HG02678 (cell line): ENCODE results near the gene TMEFF2.

Experiments
- ATAC-seq: cut with Tn5 transposase; IDR thresholded peaks from one replicate; pipeline ENCODE4 v1.9.1; 2021; ENCODE audit warnings: mild to moderate bottlenecking, moderate library complexity; ENCODE audit not compliant: unreplicated experiment

Gene TMEFF2, protein sequence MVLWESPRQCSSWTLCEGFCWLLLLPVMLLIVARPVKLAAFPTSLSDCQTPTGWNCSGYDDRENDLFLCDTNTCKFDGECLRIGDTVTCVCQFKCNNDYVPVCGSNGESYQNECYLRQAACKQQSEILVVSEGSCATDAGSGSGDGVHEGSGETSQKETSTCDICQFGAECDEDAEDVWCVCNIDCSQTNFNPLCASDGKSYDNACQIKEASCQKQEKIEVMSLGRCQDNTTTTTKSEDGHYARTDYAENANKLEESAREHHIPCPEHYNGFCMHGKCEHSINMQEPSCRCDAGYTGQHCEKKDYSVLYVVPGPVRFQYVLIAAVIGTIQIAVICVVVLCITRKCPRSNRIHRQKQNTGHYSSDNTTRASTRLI

DNA sequence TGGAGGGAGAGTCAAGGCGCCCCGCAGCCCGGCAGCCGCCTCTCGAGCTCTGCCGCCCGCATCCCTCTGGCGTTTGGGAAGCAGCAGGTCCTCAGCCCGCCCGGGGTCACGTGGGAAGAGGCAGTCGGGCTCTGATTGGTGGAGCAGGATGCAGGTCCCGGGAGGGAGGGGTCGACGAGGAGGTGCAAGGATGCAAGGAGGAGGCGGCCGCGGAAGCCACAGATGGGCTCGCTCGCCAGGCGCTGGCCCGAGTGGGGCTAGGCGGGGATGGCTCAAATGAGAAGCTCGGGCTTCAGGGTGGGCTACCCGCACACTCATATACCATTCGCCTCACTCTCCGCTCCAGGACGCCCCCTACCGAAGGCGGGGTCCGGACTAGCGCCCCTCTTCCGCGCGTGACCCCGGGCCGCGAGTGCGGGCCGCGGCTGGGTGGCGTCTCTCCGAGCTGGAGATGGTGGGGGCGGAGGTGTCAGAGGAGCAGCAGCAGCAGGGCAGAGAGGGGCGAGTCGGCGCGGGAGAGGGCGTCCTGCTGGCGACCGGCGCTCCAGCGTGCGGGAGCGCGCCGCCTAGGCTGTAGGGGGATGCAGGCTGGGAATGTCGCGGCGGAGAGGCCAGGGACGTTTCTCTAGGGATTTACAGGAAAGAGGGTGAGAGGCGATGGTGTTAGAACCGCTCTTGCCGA lies at the start of gene TMEFF2:
TMEFF2 (minus strand) TSS at position 68 of the 682 bp plus-strand sequence. CDS start 409 bp downstream, outside the sequence.
- peak; percentile 70 for ATAC-seq

DNA sequence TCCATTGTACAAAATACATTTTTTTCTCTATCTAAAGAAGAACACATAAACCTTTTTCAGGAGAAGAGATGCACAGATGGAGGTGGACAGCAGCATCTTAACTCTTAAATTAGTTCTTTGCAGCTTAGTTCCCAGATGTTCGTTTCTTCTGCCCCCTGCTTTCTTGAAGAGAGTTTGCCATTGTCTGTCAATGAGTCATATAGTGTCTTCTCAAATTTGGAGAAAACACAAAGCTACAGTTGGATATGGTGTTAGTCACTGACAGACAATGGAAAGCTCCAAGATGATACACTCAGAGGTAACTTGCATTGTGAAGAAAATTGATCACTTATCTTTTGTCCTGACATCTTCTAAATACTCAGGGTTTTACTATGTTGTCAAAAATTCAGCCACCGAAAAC lies 48.8 kb upstream of the TMEFF2 start:
- no peak for ATAC-seq

GRCh38 chr2:192236136-192236535 lies 41.4 kb upstream of the TMEFF2 start:
- no peak for ATAC-seq

DNA sequence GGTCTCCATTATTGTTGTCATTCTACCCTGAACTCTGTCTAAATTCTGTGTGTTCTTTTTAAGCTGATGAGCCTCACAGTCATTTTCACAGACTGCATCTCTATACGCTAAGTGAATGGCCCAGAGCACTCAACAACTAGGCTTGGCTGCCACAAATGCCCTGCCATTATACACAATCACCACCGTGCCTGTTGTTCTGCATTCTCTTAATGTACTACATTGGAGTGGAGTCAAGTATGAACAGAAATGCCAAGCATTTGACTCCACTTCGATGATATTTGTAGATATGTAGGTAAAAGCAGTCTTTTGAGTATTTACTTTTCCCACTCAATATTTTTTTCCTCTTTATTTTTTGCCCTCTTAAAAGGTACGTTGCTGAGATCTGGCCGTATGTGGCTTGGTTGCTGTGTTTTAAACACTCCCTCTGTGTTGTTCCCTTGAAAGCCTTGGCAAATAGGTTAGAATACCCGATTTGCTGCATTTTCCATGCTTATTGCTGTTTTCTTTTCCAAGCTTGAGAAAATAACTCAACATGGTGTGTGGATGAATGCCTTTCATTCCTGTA lies 36.2 kb upstream of the TMEFF2 start:
- no peak for ATAC-seq

DNA sequence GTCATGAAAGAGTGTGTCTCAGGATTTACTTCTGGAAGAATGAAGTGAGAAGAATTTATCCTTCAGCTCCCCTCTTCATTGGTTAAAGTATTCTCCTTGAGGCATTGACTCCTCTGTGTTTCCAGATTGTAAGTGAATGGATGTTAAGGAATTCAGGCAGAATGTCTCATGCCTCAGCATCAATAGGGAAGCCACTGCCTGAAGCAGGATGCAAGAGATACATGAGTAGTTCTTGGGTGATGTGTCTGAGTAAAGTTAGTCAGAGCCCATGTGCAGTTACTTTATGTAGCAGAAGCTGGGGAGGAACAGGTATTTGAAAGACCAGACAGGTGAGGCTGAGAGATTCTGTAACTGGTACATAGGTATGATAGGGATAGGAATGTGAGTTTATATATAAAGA lies 34.0 kb upstream of the TMEFF2 start:
- no peak for ATAC-seq

DNA sequence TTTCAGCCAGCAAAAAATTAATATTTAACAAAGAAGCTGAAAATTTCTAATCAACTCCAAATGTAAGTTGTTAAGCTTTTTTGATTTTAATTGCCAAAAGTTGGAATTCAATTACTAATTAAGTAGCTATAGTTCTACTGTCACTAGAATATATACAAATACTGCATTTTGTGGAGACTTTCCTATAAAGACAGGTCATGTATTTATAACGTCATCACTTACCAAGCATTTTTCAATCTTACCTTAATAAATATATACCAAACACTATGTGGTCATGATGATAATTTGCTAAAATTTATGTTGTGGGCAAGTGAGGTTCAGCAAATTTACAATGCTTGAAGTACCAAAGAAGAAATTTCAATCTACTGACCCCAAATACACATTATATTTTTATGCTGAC lies 24.2 kb upstream of the TMEFF2 start:
- ATAC-seq: no peak

- ATAC-seq: no peak
Observed at GRCh38 chr2:192218377-192218776, 23.6 kb upstream of the TMEFF2 start.

DNA sequence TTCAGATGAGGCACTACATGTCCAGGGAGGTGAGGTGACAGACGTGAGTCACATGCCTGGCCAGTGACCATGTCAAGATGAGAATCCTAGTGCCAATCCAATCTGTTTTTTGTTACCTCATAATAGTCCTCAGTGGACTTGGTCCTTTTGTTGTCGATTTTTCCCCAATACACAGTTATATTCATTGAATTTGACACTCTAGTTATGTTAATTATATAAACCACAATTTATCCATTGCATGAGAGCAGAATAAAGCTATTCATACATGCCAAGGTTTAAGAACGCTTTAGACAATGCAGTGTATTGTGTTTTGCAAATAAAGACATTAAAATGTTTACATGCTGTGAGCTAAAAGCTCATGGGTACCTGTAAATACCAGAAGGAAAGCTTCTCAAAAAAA lies 21.6 kb upstream of the TMEFF2 start:
- ATAC-seq: no peak

- ATAC-seq: no peak
Observed at GRCh38 chr2:192215096-192215877, 20.6 kb upstream of the TMEFF2 start.

DNA sequence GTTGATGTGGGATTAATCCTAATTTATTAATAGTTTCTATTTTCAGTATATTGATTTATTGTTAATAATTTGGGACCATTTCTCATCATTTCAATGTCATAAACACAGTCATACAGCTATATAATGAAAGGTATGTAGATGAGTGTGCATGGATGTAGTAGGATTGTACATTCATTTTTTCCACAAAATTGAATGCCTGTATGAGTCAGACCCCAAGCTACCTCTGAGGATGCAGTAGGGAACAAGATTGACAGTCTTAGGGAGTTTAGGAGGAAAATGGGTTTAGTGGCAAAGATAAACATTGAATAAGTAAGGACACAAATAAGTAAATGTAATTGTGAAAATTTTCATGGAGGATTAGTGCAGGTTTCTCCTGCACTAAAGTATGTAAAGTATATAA lies 14.1 kb upstream of the TMEFF2 start:
- no peak for ATAC-seq

GRCh38 chr2:192206399-192206798 lies 11.7 kb upstream of the TMEFF2 start:
- ATAC-seq: no peak

DNA sequence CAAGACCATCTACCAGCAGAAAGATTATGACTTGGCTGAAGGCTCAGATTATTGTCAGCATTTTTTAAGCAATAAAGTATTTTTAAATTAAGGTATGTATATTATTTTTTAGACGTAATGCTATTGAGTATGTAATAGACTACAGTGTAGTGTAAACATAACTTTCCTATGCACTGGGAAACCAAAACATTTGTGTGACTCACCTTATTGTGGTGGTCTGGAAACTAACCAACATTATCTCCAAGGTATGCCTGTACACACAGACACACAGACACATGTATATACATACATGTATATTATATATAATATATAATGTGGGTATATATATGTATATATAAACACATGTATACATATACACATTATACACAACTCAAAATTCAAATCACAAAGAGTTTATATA lies 9.1 kb upstream of the TMEFF2 start:
- no peak for ATAC-seq

DNA sequence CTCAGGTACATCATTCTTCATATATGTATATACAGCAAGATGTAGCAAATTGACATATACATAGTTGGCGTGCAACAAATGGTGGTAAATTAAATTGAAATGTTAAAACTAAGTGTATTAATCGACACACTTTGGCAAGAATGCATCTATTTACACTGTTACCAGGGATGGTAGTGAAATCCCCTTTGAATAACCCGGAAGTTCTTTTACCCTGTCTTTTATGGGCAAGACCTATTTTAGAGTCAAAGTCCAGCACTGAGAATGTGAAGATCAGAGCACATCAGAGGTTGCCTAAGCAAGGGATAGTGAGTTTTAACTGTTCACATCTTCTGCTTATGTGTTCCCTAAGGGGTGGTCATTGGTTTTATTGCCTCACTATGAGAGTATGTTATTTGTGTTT lies 7.6 kb upstream of the TMEFF2 start:
- no peak for ATAC-seq

DNA sequence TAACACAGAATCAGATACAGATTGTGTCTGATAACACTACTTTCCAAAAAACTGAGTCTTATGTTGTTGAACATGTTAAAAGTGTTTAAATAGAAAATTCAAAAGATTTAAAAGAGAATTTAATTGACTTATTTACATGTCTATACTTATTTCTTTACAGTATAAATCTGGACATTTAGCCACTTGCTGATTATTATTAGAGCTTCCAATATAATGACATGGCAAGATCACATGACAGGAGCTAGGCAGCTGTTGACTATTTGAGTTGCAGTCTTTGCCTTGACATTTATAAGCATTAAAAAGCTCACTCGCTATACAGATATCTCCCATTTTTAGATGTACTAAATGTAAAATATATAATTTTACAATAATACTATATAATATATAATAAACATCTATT lies 6.4 kb upstream of the TMEFF2 start:
- ATAC-seq: no peak

- ATAC-seq: no peak
Observed at GRCh38 chr2:192197357-192197756, 2.6 kb upstream of the TMEFF2 start.

DNA sequence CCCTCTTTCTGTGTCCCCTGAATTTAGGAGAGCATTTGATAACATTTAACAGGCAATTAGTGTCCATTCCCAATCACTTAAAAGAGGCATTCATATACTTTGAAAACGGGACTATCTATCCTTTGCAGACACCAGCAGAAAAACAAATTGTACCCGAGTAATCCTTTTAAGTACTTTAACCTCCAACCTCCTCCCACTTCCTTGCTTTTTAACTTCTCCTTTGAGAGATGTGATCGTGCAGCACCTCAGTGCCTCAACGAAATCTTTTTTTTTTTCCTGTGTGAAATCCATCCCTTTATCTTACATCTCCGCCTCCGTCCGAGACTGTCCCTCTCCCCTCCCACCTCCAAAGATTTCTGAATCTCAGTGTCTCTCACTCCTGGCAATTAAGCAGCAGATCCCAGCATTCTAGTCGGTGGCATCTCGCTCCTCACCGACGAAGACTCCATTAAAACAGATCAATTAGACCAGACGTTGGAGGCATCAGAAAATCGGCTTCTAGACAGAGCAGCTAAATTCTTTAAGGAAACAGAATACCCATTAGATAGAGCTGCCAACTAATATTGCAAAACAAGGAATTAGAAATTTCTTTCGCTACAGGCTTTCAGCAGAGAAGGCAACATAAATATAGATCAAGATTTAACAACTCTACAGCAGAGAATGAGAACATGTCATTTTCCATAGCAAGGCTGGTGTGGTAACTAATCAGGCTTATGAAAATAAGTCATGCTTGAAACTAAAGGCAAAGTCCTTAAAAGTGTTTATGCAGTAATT lies 1.9 kb upstream of the TMEFF2 start:
- no peak for ATAC-seq

DNA sequence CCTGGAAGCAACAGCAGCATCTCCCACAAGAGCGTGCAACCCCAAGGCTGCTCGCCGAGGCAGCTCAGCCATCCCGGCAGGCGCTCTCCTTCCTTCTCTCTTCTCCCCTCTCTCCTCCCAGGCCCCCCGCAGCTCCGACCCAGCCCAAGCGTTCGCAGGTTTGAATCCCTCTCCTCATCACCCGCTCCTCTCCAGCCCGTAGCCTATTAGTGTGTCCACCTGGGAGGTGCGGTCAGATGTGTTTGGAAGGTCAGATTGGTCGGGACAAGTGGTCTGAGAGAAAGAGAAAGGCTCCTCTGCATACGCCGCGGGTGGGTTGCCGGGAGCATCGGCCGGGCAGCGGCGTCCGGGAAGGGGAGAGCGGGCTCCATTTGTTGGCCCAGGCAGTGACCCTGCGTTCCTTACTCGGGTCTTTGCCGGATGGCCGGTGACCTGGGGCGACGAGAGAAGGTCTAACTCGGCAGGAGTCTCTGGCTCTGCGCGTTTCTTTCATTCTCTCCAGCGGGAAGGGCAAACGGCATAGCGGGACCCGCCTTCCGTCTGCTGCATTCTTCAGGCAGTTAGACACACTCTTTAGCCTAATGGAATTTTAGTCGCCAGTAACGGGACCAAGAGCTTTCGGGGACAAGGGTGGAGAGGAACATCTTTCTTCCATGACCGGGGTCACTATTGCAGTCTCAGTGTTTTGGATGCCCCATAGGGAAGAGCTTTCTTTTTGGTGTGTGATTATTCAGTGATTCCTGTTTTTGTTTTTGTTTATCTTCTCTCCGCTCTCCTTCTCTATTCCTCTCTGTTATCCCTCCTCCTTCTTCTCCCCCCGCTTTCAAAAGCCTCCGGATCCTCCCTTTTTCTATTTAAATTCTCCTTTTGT lies 1.1 kb upstream of the TMEFF2 start:
- ATAC-seq: peak; percentile 9

- ATAC-seq: peak; percentile 23
Observed at GRCh38 chr2:192194265-192194865, 368 bp downstream of the TMEFF2 start.

- no peak for ATAC-seq
Observed at GRCh38 chr2:192190474-192190873, 4.3 kb downstream of the TMEFF2 start.
